Activated naive CD4-positive, alpha-beta T cell treated with anti-CD3 and anti-CD28 coated beads, Interleukin-2, amount 10 ng/mL, durations not matched to agents 7 days and 5 days (primary cell): ENCODE results near the gene PTPMT1.

ENCODE experiments used
- CTCF ChIA-PET: fragments of 350-600 bp; sonication (Branson Sonifier 250); formaldehyde crosslinking; loops from one replicate; lab custom pipeline; 2021; ENCODE audit warnings: antibody characterized with exemption; lab: Charles Lee
- DNase-seq: peaks from one replicate; pipeline ENCODE4 v3.0.0-alpha.2; 2020
- H3K27ac Mint-ChIP-seq: one replicate; pipeline ENCODE4 v1.8.0; 2021; ENCODE audit warnings: mild to moderate bottlenecking, moderate library complexity, mixed read lengths
- H3K27me3 Mint-ChIP-seq: one replicate; pipeline ENCODE4 v1.8.0; 2021; ENCODE audit warnings: mild to moderate bottlenecking, mixed read lengths
- H3K36me3 Mint-ChIP-seq: one replicate; pipeline ENCODE4 v1.8.0; 2021; ENCODE audit warnings: mixed read lengths
- H3K4me1 Mint-ChIP-seq: one replicate; pipeline ENCODE4 v1.8.0; 2021; ENCODE audit warnings: mixed read lengths
- H3K4me3 Mint-ChIP-seq: one replicate; pipeline ENCODE4 v1.8.0; 2021; ENCODE audit warnings: mild to moderate bottlenecking, moderate library complexity, mixed read lengths
- H3K9me3 Mint-ChIP-seq: one replicate; pipeline ENCODE4 v1.8.0; 2021; ENCODE audit warnings: mixed read lengths

The PTPMT1 gene

DNA sequence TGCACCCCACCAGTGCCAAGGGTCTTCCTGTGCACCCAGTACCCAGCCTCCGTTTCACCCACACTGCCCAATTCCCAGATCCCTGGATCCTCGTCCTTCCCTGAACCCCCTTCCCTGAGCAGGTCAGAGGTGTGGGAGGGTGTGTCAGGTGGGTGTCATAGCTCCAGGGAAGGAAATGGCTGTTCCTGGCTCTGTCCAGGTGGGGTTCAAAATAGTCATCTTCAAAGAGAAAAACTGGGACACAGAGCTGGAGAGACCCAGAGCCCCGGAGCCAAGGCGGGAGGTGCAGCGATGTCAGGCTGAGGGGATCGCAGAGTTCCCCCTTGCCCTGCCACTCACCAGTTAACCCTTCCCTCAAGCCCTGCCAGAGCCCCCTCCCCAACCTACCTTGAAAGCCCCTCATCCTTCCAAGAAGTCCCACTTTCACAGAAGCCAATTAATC, 28.1 kb downstream of the PTPMT1 start:
- CTCF ChIA-PET = interaction anchor here (1.6 kb wide), 1 partner anchor 42 kb away, joined by 5 read pairs; no protein-coding TSS in a partner anchor
- Mint-ChIP-seq H3K4me3 (no peak overlapping the region), H3K4me1 (peaks cover 18% of the 10 kb centered on the region)

DNA sequence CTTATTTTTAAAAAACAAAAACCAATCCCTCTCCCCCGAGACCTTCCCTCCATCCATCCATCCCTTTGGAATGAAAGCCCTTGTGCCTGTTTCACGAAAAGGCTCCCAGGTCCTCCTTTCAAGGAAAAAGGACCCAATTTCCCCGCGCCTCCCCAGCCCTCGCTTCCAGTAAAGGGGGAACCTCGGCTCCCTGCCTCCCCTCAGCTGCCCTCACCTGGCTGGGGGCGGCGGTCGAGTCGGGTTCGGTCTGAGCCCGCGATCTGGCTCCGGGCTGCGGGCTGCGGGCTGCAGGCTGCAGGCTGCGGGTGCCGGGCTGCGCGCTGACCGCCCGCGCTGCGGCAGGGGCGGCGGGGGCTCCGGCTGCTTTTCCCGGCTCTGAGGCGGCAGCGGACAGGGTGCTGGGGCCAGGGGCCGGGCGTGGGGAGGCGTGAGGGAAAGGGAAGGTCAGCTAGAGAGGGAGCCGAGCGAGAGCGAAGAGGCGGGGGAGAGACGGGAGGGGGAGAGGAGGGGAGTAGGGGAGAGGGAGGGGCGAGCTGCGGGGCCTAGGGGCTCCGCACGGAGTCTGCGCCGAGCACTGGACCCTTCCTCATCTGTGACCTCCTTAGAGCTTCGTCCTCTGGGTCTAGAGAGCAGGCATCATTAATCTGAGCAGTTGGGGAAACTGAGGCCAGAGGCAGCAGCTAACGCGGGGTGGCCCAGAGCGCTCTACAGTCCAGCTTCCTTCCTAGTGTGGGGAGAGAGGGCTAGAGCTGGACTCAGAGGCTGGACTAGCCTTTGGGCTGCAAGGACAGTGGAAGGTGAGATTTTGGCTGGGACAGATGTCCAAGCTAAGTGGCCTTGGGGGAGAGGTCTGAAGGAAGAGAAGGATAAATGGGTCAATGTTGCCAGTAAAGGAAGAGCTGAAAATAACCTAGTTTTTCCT, 28.8 kb downstream of the PTPMT1 start, which contains the start of gene C1QTNF4:
Gene C1QTNF4, minus strand, starts transcription at position 478 of the 922 bp plus-strand sequence. CDS start 3,601 bp downstream, outside the sequence.
- no peaks in the 10 kb centered on the region for H3K9me3 Mint-ChIP-seq
- DNase-seq = no peak
- CTCF ChIA-PET = no interaction called here
- H3K27me3 Mint-ChIP-seq = peaks cover 59% of the 10 kb centered on the region
- no peak within 1 kb of the TSS for H3K27ac Mint-ChIP-seq
- no peak within 1 kb of the TSS for H3K4me3 Mint-ChIP-seq
- no peaks in the 10 kb centered on the region for H3K36me3 Mint-ChIP-seq
- H3K4me1 Mint-ChIP-seq = peaks cover 18% of the 10 kb centered on the region

More for the DNA sequence above, 28.1 kb downstream of the PTPMT1 start:
- no peak overlapping the region for H3K27ac Mint-ChIP-seq
- H3K36me3 Mint-ChIP-seq = no peaks in the 10 kb centered on the region
- DNase-seq = no peak
- H3K27me3 Mint-ChIP-seq = peaks cover 59% of the 10 kb centered on the region
- H3K9me3 Mint-ChIP-seq = no peaks in the 10 kb centered on the region

DNA sequence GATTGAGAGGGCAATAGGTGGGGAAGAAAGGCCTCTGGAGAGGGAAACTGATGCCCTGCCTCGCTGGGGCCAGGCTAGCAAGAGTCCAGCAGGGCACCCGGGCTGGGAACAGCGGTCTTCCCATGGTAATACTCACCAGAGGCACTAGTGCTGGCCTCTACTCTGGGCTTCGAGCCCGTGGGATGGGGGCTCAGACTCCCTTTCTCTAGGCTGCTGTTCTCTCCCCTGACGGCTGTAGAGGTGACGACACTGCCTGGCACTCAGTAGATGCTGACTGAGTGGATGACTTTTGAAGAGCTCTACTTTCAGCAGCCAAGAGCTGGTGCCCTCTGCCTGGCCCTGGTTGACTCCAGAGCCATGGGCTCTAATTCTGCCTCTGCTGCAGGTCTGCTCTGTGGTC, 29.6 kb downstream of the PTPMT1 start:
- Mint-ChIP-seq H3K9me3 (no peaks in the 10 kb centered on the region), H3K27me3 (peaks cover 59% of the 10 kb centered on the region), H3K36me3 (no peaks in the 10 kb centered on the region), H3K4me1 (peaks cover 18% of the 10 kb centered on the region), H3K4me3 (no peak overlapping the region), H3K27ac (no peak overlapping the region)
- DNase-seq = no peak
- CTCF ChIA-PET = no interaction called here

DNA sequence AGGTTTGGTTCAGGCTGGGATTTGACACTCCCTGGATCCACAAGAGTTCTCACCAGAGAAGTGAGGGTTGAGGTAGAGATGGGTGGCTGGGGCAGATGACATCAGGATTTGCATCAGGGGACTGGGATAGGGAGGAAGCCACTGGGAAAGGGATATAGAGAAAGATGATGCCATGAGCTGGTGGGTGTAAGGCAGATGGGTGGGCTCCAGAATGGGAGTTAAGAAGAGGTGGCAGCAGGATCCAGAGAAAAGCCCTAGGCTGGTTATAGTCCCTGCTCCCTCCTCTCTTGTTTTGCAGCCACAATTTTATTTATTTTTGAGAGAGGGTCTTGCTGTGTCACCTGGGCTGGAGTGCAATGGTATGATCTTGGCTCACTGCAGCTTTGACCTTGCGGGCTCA, 30.6 kb downstream of the PTPMT1 start:
- Mint-ChIP-seq H3K27me3 (peaks cover 59% of the 10 kb centered on the region), H3K4me3 (no peak overlapping the region)
- CTCF ChIA-PET = no interaction called here

DNA sequence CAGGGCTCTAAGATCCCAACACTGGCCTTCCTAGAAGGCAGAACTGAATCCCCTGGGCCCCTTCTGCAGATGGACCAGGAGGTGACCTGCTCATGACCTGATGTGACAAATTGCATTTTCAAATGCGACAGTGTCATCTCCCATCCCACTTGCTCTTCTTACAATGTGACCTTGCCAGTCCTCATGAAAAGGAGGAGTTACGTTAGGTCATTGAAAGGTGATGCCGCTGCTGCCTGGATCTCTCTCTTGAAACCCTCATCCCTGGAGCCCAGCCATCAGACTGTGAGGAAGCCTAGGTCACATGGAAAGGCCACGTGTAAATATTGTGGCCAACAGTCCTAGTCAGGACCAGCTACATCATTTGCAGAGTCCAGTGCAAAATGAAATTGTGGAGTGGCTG, 34.5 kb downstream of the PTPMT1 start:
- no peak for DNase-seq
- CTCF ChIA-PET = no interaction called here
- H3K36me3 Mint-ChIP-seq = no peaks in the 10 kb centered on the region
- no peaks in the 10 kb centered on the region for H3K9me3 Mint-ChIP-seq
- H3K4me3 Mint-ChIP-seq = no peak overlapping the region
- H3K27ac Mint-ChIP-seq = no peak overlapping the region
- peaks cover 31% of the 10 kb centered on the region for H3K27me3 Mint-ChIP-seq
- no peaks in the 10 kb centered on the region for H3K4me1 Mint-ChIP-seq

More for the DNA sequence above, 30.6 kb downstream of the PTPMT1 start:
- no peak for DNase-seq
- Mint-ChIP-seq H3K36me3 (no peaks in the 10 kb centered on the region), H3K9me3 (no peaks in the 10 kb centered on the region), H3K4me1 (peaks cover 17% of the 10 kb centered on the region), H3K27ac (no peak overlapping the region)

DNA sequence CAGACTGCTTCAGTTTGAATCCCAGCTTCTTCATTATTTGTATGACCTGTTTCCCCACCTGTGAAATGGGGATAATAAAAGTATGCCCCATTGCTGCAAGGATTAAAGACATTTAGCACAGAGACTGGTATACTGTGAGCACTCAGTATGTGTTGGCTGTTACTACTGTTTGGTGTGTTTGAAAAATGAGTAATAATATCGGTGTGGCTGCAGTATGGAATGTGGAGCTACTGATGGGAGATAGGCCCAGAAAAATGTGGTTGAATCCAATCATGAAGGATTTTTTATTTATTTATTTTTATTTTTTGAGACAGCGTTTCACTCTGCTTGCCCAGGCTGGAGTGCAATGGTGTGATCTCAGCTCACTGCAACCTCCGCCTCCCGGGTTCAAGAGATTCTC, 37.9 kb downstream of the PTPMT1 start:
- Mint-ChIP-seq H3K27me3 (peaks cover 13% of the 10 kb centered on the region), H3K4me1 (peaks cover 3% of the 10 kb centered on the region), H3K9me3 (no peaks in the 10 kb centered on the region), H3K27ac (no peak overlapping the region), H3K36me3 (peaks cover 5% of the 10 kb centered on the region), H3K4me3 (no peak overlapping the region)
- CTCF ChIA-PET = no interaction called here
- DNase-seq = no peak

DNA sequence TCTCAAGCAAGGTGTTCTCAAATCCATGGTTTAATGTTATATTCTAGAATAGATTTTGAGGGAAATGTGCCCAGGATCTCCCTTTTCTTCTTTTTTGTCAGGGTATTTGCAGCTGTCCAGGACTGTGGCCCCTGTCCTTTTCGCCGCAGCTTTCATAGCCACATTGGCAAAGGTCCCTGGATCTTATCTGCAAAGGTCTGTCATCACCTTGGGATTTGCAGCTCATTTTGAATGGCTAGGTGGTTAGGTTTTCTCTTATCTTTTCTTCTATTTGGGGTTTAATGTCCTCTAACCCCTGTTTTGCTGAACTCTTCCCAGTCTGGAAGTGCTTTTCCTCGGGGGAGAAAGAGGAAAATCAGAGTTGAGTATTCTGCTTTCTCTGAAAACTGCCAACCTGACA, 40.5 kb downstream of the PTPMT1 start:
- peaks cover 10% of the 10 kb centered on the region for H3K4me1 Mint-ChIP-seq
- H3K27ac Mint-ChIP-seq = no peak overlapping the region
- peaks cover 11% of the 10 kb centered on the region for H3K27me3 Mint-ChIP-seq
- H3K36me3 Mint-ChIP-seq = peaks cover 5% of the 10 kb centered on the region
- no peak overlapping the region for H3K4me3 Mint-ChIP-seq
- no peaks in the 10 kb centered on the region for H3K9me3 Mint-ChIP-seq
- no peak for DNase-seq
- CTCF ChIA-PET = no interaction called here

DNA sequence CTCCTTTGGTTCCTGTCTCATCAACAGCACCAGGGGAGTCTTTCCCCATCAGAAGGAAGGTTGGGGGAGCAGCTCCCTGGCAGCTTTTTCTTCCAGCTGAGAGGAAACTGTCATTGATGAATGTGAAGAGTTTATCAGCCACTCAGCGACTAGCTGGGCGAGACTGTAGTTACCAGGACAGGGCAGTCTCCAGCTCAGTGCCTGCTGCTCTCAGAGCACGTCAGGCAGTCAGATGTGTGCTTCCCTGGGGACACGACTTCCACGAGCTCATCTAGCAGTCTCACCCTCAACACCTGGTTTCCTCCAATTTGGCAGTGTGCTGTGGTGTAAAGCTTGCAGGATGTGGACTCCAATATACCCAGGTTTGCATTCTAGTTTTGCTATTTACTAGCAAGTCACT, 41.3 kb downstream of the PTPMT1 start:
- CTCF ChIA-PET = interaction anchor here (1.2 to 1.6 kb wide), 2 partner anchors 10 to 25 kb away, joined by 3 to 7 read pairs; no protein-coding TSS in a partner anchor
- no peak for DNase-seq
- Mint-ChIP-seq H3K27me3 (peaks cover 9% of the 10 kb centered on the region), H3K4me1 (peaks cover 10% of the 10 kb centered on the region), H3K9me3 (no peaks in the 10 kb centered on the region), H3K27ac (no peak overlapping the region), H3K4me3 (no peak overlapping the region), H3K36me3 (peaks cover 5% of the 10 kb centered on the region)

DNA sequence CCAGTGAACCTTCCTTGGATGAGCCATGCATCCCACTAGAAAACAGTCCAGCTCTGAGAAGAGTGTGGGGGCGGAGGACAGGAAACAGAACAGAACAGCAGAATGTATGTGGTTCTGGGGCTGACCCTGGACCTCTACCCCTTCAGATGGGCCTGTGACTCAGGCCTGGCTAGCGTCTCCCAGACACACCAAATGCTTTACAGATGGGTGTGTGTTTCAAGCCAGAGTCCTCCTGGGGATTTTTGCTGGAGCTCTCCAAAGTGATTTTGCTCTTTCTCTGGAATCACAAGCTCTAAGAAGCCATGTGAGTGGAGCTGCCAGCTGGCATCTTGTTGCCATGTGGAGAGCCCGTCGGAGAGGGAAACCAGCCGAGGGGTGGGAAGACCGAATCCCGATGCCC, 42.0 kb downstream of the PTPMT1 start:
- Mint-ChIP-seq H3K27me3 (peaks cover 5% of the 10 kb centered on the region), H3K4me3 (no peak overlapping the region), H3K4me1 (peaks cover 10% of the 10 kb centered on the region), H3K36me3 (peaks cover 5% of the 10 kb centered on the region), H3K27ac (no peak overlapping the region), H3K9me3 (no peaks in the 10 kb centered on the region)
- DNase-seq = no peak
- CTCF ChIA-PET = interaction anchor here (1.2 to 1.6 kb wide), 2 partner anchors 10 to 26 kb away, joined by 3 to 7 read pairs; no protein-coding TSS in a partner anchor

DNA sequence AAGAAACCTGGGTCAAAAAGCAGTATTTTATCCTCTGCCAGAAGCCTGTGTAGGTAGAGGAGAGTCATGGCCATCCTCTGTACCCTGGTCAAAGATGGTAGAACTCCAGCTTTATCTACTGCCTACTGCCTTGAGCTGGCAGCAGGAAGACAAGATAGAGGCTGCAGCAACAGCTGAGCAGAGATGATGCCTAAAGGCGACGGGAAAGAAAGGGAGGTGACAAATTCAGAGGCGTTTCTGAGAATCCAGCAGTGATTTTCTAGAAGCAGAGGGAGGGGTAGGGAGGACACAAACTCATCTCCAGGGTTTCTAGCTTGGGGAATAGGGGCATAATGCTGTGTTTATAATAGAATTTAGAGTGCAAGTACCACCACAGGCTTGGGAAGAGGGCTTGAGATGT, 44.3 kb downstream of the PTPMT1 start:
- DNase-seq = no peak
- CTCF ChIA-PET = interaction anchor here (1.3 kb wide), 1 partner anchor 235 kb away, joined by 7 read pairs; no protein-coding TSS in a partner anchor
- Mint-ChIP-seq H3K27ac (no peak overlapping the region), H3K36me3 (peaks cover 7% of the 10 kb centered on the region), H3K9me3 (no peaks in the 10 kb centered on the region), H3K4me1 (peaks cover 10% of the 10 kb centered on the region), H3K27me3 (peaks cover 5% of the 10 kb centered on the region), H3K4me3 (no peak overlapping the region)

DNA sequence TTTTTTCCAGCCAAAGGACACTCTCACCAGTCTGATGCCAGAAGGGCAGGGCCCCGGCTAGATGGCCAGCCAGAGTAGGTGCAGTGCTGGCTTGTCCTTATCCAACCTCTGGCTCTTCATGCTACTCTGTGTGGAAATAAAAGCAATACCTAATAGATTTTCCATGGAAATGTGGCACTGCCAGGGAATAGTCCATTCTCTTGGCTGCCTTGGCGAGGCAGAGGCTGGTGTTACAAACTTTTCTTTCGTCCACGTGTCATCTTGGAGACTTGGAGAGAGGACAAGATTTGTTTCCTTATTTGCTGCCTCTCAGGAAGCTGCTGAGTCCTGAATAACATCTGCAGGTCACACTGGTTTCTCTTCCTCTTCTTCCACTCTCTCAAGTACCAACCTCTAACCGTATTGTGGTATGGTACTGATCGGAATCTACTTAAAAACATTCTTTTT, 46.0 kb downstream of the PTPMT1 start:
- peaks cover 7% of the 10 kb centered on the region for H3K36me3 Mint-ChIP-seq
- CTCF ChIA-PET = no interaction called here
- no peak for DNase-seq
- H3K9me3 Mint-ChIP-seq = no peaks in the 10 kb centered on the region
- H3K4me1 Mint-ChIP-seq = peaks cover 10% of the 10 kb centered on the region
- H3K4me3 Mint-ChIP-seq = no peak overlapping the region
- H3K27ac Mint-ChIP-seq = no peak overlapping the region
- H3K27me3 Mint-ChIP-seq = peaks cover 5% of the 10 kb centered on the region

DNA sequence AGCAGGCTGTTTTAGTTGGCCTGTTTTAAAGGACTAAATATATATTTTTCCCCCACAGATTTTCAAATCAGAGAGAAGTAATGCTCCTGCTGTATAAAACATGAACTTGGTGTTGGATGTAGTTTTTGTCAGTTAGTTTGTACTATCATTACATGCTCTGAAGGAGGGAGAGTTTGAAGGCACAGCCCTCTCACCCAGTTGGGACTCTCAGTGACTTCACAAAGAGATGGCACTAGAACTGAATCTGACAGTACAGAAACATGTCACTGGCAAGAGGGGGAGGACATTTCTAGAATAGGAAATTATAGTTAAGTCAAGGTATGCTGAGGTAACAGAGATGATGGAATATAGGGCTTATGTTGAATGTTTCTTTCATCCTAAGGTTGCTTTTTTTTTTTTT, 49.9 kb downstream of the PTPMT1 start:
- peaks cover 15% of the 10 kb centered on the region for H3K36me3 Mint-ChIP-seq
- H3K4me3 Mint-ChIP-seq = no peak overlapping the region
- no peaks in the 10 kb centered on the region for H3K4me1 Mint-ChIP-seq

DNA sequence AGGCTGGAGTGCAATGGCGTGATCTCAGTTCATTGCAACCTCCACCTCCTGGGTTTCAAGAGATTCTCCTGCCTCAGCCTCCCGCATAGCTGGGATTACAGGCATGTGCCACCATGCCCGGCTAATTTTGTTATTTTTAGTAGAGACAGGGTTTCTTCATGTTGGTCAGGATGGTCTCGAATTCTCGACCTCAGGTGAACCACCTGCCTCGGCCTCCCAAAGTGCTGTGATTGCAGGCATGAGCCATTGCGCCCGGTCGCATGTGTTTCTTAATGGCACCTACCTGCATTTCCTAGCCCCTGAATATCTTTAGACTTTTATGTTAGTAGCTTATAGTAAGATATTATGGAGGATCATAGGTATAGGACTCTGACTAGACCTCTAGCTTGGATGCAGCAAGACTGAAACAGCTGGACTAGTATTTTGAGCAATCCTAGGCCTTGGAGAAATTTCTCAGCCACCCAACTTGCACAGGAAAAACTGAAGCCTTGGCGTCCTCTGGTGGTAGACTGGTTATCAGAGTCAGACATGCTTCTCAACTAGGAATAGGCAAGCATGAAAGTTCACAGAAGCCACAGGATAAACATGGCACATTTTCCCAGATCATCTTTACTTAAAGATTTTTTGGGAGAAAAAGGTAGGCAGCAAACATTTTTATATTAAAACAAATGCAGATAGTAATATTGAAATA, 51.5 kb downstream of the PTPMT1 start:
- H3K27ac Mint-ChIP-seq = no peak overlapping the region
- no peak overlapping the region for H3K4me3 Mint-ChIP-seq
- H3K4me1 Mint-ChIP-seq = no peaks in the 10 kb centered on the region
- no peaks in the 10 kb centered on the region for H3K9me3 Mint-ChIP-seq
- H3K27me3 Mint-ChIP-seq = no peaks in the 10 kb centered on the region
- peak; percentile 53 for DNase-seq
- CTCF ChIA-PET = interaction anchor here (0.5 to 2.5 kb wide), 7 partner anchors 10 to 243 kb away, joined by 3 to 10 read pairs (median 3); no protein-coding TSS in a partner anchor
- H3K36me3 Mint-ChIP-seq = peaks cover 21% of the 10 kb centered on the region

More for the DNA sequence above, 49.9 kb downstream of the PTPMT1 start:
- no peak for DNase-seq
- Mint-ChIP-seq H3K9me3 (no peaks in the 10 kb centered on the region), H3K27me3 (no peaks in the 10 kb centered on the region), H3K27ac (no peak overlapping the region)
- CTCF ChIA-PET = interaction anchor here (1.0 to 2.5 kb wide), 2 partner anchors 107 to 241 kb away, joined by 3 to 10 read pairs; no protein-coding TSS in a partner anchor

DNA sequence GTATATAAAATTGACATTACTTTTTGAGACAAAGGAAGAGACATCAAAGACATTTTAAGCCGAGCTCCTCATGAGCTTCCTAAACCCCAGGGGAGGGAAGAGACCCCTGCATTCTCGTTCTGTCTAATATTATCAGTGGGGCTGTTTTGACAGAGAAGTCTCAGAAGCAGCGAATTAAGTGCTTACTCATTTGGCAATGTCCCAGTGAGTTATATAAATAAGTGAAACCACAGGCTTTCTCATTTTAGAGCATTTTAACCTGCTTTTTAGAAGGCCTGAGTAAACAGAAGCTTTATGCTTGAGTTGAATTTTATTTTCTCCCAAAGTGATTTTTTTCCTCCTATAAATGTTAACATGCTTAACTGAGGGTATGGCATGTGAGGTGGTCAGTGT, 52.0 kb downstream of the PTPMT1 start:
- no peak overlapping the region for H3K4me3 Mint-ChIP-seq
- DNase-seq = no peak
- H3K27ac Mint-ChIP-seq = no peak overlapping the region
- CTCF ChIA-PET = interaction anchor here (0.7 to 2.5 kb wide), 5 partner anchors 10 to 243 kb away, joined by 3 to 10 read pairs (median 4); no protein-coding TSS in a partner anchor
- H3K4me1 Mint-ChIP-seq = no peaks in the 10 kb centered on the region
- H3K9me3 Mint-ChIP-seq = no peaks in the 10 kb centered on the region
- H3K27me3 Mint-ChIP-seq = no peaks in the 10 kb centered on the region
- H3K36me3 Mint-ChIP-seq = peaks cover 21% of the 10 kb centered on the region
